PC-3 (cell line): Measurements from ENCODE around the gene TTC31. TPM values are rescaled to one million over a fixed set of nuclear protein-coding genes. Genes with fewer than 3 reads are reported as not detected.

ENCODE experiments used
- ATAC-seq: fragments of 200-7000 bp; cut with Tn5 transposase; 2 replicates; pipeline ENCODE4 v1.9.1; 2020; ENCODE audit warnings: mild to moderate bottlenecking, moderate library complexity
- BruUV-seq: library from RNA; stranded (reverse); fragments of 400-500 nt; replicated peaks from 2 replicates; lab custom pipeline; 2021; lab: Mats Ljungman, UMichigan
- CTCF ChIA-PET: fragments of 300-600 bp; sonication (Branson Sonifier 250); formaldehyde crosslinking; loops from one replicate; lab custom pipeline; 2022; ENCODE audit warnings: antibody characterized with exemption; lab: Charles Lee
- POLR2A ChIA-PET: fragments of 300-600 bp; sonication (Branson Sonifier 250); formaldehyde crosslinking; loops from one replicate; lab custom pipeline; 2022; ENCODE audit warnings: antibody characterized with exemption; ENCODE audit not compliant: unreplicated experiment; lab: Charles Lee
- DNase-seq: peaks from one replicate; pipeline ENCODE4 v3.0.0-alpha.2; 2015
- H2AFZ ChIP-seq: fragments of 300-600 bp; sonication (generic); 2 replicates; pipeline ENCODE4 v1.6.0; 2016; ENCODE audit warnings: antibody characterized with exemption, low read length
- H3F3A ChIP-seq: fragments of 300-600 bp; sonication (generic); one replicate; pipeline ENCODE4 v1.6.0; 2017; ENCODE audit warnings: antibody characterized with exemption, low read length, control low read depth, mild to moderate bottlenecking; ENCODE audit not compliant: unreplicated experiment
- H3K27ac ChIP-seq: fragments of 300-600 bp; sonication (generic); 2 replicates; pipeline ENCODE4 v1.5.1; 2016; ENCODE audit warnings: mild to moderate bottlenecking, low read length
- H3K27me3 ChIP-seq: fragments of 300-600 bp; sonication (generic); 2 replicates; pipeline ENCODE4 v1.6.1; 2016; ENCODE audit warnings: low read length, mixed read lengths
- H3K36me3 ChIP-seq: fragments of 300-600 bp; sonication (generic); 2 replicates; pipeline ENCODE4 v1.6.1; 2016; ENCODE audit warnings: low read depth, mixed run types, low read length, mixed read lengths
- H3K4me1 ChIP-seq: fragments of 300-600 bp; sonication (generic); 2 replicates; pipeline ENCODE4 v1.5.1; 2016; ENCODE audit warnings: low read length; ENCODE audit not compliant: insufficient read depth
- H3K4me2 ChIP-seq: fragments of 300-600 bp; sonication (generic); 2 replicates; pipeline ENCODE4 v1.6.0; 2016; ENCODE audit warnings: low read length
- H3K4me3 ChIP-seq: fragments of 300-600 bp; sonication (generic); 2 replicates; pipeline ENCODE4 v1.5.1; 2016; ENCODE audit warnings: mild to moderate bottlenecking, low read length, mixed read lengths
- H3K79me2 ChIP-seq: fragments of 300-600 bp; sonication (generic); 2 replicates; pipeline ENCODE4 v1.6.1; 2017; ENCODE audit warnings: low read length, mixed read lengths
- H3K9ac ChIP-seq: fragments of 300-600 bp; sonication (generic); 2 replicates; pipeline ENCODE4 v1.6.0; 2016; ENCODE audit warnings: mild to moderate bottlenecking, low read length
- H3K9me2 ChIP-seq: fragments of 300-600 bp; sonication (generic); replicated peaks from 2 replicates; pipeline ENCODE4 v1.6.1; 2016; ENCODE audit warnings: mixed run types, low read length, mixed read lengths
- H3K9me3 ChIP-seq: fragments of 300-600 bp; sonication (generic); 2 replicates; pipeline ENCODE4 v1.6.1; 2016; ENCODE audit warnings: low read length, mixed read lengths
- H4K20me1 ChIP-seq: fragments of 300-600 bp; sonication (generic); 2 replicates; pipeline ENCODE4 v1.6.1; 2016; ENCODE audit warnings: low read length, mixed read lengths
- EZH2 ChIP-seq: fragments of 300-600 bp; sonication (generic); IDR thresholded peaks from one replicate; pipeline ENCODE4 v1.6.1; 2017; ENCODE audit warnings: antibody characterized with exemption, mild to moderate bottlenecking, low read length; ENCODE audit not compliant: unreplicated experiment
- EZH2phosphoT487 ChIP-seq: fragments of 300-600 bp; sonication (generic); IDR thresholded peaks from 2 replicates; pipeline ENCODE4 v1.6.1; 2018; ENCODE audit warnings: mild to moderate bottlenecking, antibody characterized with exemption, low read length, borderline replicate concordance
- intact Hi-C: fragments of 100-400 bp; cut with micrococcal nuclease; formaldehyde crosslinking; loops from 2 replicates; pipeline ENCODE4 v1.9.0; 2023
- total RNA-seq: library from RNA; depleted of rRNA; stranded (reverse); fragments of >200 nt; gene quantifications from 2 replicates; pipeline ENCODE4 v1.2.3, GENCODE V29; 2014
- TF ChIP-seq, protein P1 (sequence below): fragments of 300-600 bp; sonication (generic); conservative IDR thresholded peaks from 2 replicates; pipeline ENCODE4 v1.5.1; 2017; ENCODE audit warnings: antibody characterized with exemption, low read depth, mild to moderate bottlenecking, low read length

Gene TTC31
- total RNA-seq, 1 experiment from 2014 or later, result 21.1 TPM

DNA sequence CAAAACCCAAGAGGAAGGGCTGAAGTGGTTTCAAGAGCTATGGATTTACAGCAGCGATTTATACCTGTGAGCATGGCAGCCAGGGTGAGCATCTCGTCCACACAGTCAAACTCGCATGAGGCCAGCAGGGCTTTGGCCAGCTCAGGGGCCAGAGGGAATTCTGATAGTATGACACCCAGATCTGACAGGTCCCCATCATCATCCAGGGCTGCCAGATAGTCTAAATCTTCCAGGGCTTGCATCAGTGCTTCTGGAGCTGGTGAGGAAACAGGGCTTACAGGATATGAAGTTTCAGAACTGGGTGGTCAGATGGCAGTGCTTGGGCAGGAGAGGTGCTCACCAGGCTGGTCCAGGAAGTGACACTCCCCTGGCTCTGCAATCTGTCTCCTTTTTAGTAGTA is 39.6 kb downstream of the TTC31 start:
- H3K27ac ChIP-seq, result no peak overlapping the region
- peaks cover 4% of the 10 kb centered on the region for H3K79me2 ChIP-seq
- H3K4me2 ChIP-seq, result no peak overlapping the region
- no TSS peak for BruUV-seq
- no peaks in the 10 kb centered on the region for H4K20me1 ChIP-seq
- CTCF ChIA-PET, result no interaction called here
- H3K4me3 ChIP-seq, result no peak overlapping the region
- H2AFZ ChIP-seq, result no peak overlapping the region
- no peaks in the 10 kb centered on the region for H3K9me2 ChIP-seq
- H3F3A ChIP-seq, result no peaks in the 10 kb centered on the region
- H3K9ac ChIP-seq, result no peak overlapping the region
- H3K4me1 ChIP-seq, result no peaks in the 10 kb centered on the region
- H3K9me3 ChIP-seq, result no peaks in the 10 kb centered on the region
- ATAC-seq (no peak), DNase-seq (no peak)
- peaks cover 20% of the 10 kb centered on the region for H3K36me3 ChIP-seq
- TF ChIP-seq EZH2, result no peak
- TF ChIP-seq, protein P1, sequence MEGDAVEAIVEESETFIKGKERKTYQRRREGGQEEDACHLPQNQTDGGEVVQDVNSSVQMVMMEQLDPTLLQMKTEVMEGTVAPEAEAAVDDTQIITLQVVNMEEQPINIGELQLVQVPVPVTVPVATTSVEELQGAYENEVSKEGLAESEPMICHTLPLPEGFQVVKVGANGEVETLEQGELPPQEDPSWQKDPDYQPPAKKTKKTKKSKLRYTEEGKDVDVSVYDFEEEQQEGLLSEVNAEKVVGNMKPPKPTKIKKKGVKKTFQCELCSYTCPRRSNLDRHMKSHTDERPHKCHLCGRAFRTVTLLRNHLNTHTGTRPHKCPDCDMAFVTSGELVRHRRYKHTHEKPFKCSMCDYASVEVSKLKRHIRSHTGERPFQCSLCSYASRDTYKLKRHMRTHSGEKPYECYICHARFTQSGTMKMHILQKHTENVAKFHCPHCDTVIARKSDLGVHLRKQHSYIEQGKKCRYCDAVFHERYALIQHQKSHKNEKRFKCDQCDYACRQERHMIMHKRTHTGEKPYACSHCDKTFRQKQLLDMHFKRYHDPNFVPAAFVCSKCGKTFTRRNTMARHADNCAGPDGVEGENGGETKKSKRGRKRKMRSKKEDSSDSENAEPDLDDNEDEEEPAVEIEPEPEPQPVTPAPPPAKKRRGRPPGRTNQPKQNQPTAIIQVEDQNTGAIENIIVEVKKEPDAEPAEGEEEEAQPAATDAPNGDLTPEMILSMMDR, result no peak
- no peak for TF ChIP-seq EZH2phosphoT487
- no peaks in the 10 kb centered on the region for H3K27me3 ChIP-seq
- POLR2A ChIA-PET, result no interaction called here
- intact Hi-C loops, result no loop called here

DNA sequence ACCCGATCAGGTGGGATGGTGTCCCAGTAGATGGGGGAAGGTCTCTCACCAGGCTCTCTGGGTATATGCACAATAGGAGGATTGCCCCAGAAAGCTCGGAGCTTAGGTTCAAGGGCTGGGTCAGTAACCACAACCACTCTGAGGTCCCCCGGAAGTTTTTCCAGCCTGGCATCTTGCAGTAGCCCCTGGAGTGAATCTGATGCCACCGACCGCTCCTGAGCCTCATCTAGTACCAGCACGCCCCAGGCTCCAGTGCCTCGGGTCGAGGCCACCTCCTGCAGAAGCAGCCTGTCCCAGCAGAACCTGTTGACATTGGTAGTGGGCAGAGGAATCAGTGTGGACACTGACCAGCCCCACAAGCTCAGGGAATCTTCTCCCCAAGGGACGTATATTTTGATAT is 41.1 kb downstream of the TTC31 start:
- ChIA-PET POLR2A (no interaction called here), CTCF (no interaction called here)
- Histone ChIP-seq H4K20me1 (0 out of 2 replicates have a peak, but pooled peaks cover 7% of the 10 kb centered on the region), H2AFZ (no peak overlapping the region), H3K9me3 (no peaks in the 10 kb centered on the region), H3K79me2 (peaks cover 19% of the 10 kb centered on the region), H3K4me3 (no peak overlapping the region), H3K4me2 (no peak overlapping the region), H3K4me1 (peaks cover 12% of the 10 kb centered on the region), H3F3A (no peaks in the 10 kb centered on the region), H3K27me3 (no peaks in the 10 kb centered on the region), H3K27ac (no peak overlapping the region), H3K36me3 (peaks cover 26% of the 10 kb centered on the region), H3K9ac (no peak overlapping the region), H3K9me2 (no peaks in the 10 kb centered on the region)
- no TSS peak for BruUV-seq
- DNase-seq (no peak), ATAC-seq (no peak)
- intact Hi-C loops, result no loop called here
- TF ChIP-seq, protein P1, result no peak
- TF ChIP-seq EZH2 (no peak), EZH2phosphoT487 (no peak)

DNA sequence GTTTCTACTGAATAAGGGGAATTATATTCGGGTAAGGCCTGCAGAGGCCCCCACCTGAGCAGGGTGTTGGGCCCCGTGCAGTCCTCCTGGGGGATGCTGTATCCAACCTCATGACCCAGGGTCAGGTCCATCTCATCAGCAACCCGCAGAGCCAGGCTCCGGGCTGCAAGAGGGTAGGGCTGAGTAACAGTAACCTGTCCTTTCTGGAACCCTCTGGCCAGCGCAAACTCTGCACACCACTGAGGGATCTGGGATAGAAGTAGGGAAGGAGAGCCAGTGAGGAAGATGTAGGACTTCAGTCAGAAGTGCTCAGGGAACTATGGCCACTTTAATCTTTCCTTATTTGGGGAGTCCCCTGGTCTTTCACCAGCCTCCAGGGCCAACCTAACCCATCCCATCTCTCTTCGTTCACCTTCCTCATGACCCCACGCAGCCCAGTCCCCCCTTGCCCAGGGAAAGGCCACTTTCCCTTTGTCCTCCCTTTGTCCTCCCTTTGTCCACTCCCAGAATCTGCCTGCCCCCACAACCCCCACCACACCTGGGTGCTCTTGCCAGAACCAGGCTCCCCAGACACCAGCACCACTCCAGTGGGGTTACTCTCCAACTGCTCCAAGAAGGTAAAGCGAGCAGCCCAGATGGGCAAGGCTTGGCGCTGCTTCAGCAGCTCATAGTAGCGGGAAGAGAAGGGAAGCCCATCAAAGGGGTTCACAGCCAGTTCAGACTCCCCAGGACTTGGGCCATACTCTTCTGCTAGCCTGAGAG is 42.3 kb downstream of the TTC31 start:
- H3K9me2 ChIP-seq, result no peaks in the 10 kb centered on the region
- TF ChIP-seq EZH2phosphoT487, result no peak
- no peak for TF ChIP-seq EZH2
- TF ChIP-seq, protein P1, result no peak
- ChIA-PET CTCF (no interaction called here), POLR2A (no interaction called here)
- DNase-seq, result no peak
- no peaks in the 10 kb centered on the region for H3F3A ChIP-seq
- BruUV-seq, result no TSS peak
- 0 out of 2 replicates have a peak, but pooled peaks cover 7% of the 10 kb centered on the region for H4K20me1 ChIP-seq
- peaks cover 12% of the 10 kb centered on the region for H3K4me1 ChIP-seq
- no peak overlapping the region for H3K27ac ChIP-seq
- no peak for ATAC-seq
- H3K27me3 ChIP-seq, result no peaks in the 10 kb centered on the region
- peaks cover 27% of the 10 kb centered on the region for H3K79me2 ChIP-seq
- intact Hi-C loops, result no loop called here
- no peak overlapping the region for H3K9ac ChIP-seq
- H3K9me3 ChIP-seq, result no peaks in the 10 kb centered on the region
- peaks cover 26% of the 10 kb centered on the region for H3K36me3 ChIP-seq
- H3K4me2 ChIP-seq, result no peak overlapping the region
- no peak overlapping the region for H2AFZ ChIP-seq
- no peak overlapping the region for H3K4me3 ChIP-seq
